HG02943 (cell line): ENCODE measurements around the gene CTAG1B.
"Not testable (repeated sequence)": the region's sequence is repeated elsewhere in the genome, so short reads cannot be mapped to it uniquely, and the experiment has no call there.

Experiments
- ATAC-seq: cut with Tn5 transposase; IDR thresholded peaks from one replicate; pipeline ENCODE4 v1.9.1; 2021; ENCODE audit warnings: mild to moderate bottlenecking, low read depth, moderate library complexity; ENCODE audit not compliant: unreplicated experiment

Gene CTAG1B

DNA sequence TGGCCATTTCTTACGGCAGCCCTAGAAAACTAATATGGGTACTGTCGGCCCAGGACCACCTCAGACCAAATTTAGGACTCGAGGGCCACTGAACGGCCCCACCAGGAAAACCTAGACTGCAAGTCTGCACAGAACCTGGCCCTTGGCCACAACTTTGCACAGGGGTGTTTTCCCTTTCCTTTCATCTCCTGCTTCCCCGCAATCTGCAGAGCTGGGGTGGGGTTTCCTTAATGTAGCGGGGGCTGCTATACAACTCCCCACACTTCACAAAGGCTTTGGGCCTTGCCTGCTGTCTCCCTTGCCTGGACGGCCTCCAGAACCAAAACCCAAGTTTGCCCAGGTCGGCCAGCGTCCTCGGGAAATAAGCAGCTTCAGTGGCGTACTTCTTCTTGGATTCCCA is 11.9 kb upstream of the CTAG1B start:
- ATAC-seq, result not testable (repeated sequence)

- ATAC-seq, result not testable (repeated sequence)
These were observed 9.9 kb upstream of the CTAG1B start for GRCh38 chrX:154628960-154629359.

DNA sequence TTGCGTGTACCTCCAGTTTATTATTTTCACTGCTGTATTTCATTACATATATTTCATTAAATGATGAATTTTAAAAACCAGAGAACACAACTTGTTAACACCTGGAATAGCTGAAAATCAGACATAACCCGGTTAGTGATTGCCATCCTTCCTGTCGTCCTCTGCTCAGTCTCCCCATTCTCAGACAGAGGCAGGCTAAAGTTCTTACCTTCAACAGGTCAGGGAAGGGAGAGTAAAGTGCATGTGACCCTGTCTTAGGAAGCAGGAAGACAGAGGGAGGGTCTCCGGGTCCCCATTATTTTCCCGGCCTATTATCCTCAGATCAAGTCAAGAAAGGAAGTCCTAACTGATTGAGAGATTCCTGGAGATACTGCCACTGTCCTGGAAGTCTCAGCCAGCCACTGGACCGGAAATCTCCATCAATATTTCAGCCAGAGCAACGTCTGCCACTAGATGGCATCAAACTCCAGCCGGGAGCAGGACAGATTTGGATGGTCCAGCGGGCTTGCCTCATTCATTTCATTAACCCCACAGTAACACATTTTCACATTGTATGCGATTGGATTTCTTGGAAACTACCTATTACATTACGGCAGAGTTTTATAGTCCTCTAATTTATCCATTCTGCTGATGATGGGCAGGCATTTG is 1.8 kb upstream of the CTAG1B start:
- ATAC-seq, result not testable (repeated sequence)

DNA sequence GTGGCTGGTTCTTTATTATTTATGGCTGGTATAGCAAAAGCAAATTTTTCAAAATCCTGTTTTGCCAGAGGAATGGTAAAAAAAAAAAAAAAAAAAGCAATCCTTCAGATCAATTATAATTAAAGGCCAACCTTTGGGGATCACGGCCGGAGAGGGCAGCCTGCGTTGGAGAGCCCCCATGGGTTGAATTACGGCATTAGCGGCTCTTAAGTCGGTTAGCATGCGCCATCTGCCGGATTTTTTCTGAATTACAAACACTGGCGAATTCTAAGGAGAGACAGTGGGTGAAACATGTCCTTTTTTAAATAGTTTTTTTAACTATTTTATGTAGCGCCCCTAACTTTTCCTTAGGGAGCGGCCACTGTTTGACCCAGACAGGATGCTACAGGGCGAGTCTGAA is 5.5 kb downstream of the CTAG1B start:
- not testable (repeated sequence) for ATAC-seq

DNA sequence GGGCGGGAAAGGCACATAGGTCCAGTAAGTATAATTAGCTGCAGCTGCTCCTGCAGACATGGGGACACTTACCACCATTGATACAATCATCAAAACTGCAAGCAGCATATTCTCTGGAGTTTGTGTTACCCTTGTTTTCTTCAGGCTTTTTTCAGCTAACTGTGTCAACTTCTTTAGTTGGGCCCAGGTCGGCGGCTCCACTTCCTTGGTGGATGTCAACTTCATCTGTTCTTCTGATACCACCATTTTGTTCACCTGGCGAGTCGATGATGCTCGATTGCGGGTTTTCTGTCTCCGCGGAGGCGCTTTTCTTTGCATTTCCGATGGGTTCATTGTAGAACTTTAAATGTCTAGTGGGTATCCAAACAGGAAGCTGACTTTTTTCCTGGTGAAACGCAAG is 7.9 kb downstream of the CTAG1B start:
- not testable (repeated sequence) for ATAC-seq

- ATAC-seq, result not testable (repeated sequence)
These were observed 10.3 kb downstream of the CTAG1B start for GRCh38 chrX:154608823-154609222.

GRCh38 chrX:154607976-154608375 is 11.1 kb downstream of the CTAG1B start:
- ATAC-seq, result not testable (repeated sequence)

GRCh38 chrX:154607370-154607769 is 11.7 kb downstream of the CTAG1B start:
- no peak for ATAC-seq

DNA sequence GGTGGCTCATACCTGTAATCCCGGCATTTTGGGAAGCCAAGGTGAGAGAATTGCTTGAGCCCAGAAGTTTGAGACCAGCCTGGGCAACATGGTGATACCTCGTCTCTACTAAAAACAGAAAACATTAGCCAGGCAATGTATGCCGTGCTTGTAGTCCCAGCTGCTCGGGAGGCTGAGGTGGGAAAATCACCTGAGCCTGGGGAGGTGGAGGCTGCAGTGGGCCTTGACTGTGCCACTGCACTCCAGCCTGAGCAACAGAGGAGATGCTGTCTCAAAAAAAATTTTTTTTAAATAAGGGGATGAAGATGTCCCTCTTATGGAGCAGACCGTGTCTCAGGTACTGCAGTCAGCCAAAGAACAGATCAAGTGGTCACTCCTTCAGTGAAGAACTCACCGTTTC is 13.5 kb downstream of the CTAG1B start:
- ATAC-seq, result no peak

- ATAC-seq, result no peak
These were observed 15.3 kb downstream of the CTAG1B start for GRCh38 chrX:154603438-154604430.

DNA sequence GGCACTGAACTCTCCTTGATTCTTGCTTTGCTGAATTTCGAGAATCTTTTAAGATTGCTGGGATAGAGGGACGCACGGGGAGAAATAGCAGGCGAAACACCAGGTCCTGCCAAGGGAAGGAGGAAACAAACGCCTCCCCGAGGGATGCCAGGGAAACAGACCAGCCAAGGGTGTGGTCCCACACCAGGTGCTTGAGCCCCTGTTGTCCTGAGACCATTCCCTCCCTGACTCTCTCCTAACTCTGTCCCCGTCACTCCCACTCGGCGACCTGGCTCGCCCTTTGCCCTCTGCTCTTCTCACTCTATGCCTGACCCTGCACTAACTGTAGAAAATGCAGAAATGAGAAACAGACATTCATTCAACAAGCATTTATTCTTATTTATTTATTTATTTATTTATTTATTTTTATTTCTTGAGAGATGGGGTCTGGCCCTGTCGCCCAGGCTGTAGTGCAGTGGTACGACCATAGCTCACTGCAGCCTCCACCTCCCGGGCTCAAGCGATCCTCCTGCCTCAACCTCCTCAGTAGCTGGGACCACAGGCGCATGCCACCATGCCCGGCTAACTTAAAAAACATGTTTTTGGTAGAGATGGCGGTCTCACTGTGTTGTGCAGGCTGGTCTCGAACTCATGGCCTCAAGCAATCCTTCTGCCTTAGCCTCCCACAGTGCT is 16.2 kb downstream of the CTAG1B start:
- no peak for ATAC-seq

- no peak for ATAC-seq
These were observed 16.9 kb downstream of the CTAG1B start for GRCh38 chrX:154602226-154602625.

DNA sequence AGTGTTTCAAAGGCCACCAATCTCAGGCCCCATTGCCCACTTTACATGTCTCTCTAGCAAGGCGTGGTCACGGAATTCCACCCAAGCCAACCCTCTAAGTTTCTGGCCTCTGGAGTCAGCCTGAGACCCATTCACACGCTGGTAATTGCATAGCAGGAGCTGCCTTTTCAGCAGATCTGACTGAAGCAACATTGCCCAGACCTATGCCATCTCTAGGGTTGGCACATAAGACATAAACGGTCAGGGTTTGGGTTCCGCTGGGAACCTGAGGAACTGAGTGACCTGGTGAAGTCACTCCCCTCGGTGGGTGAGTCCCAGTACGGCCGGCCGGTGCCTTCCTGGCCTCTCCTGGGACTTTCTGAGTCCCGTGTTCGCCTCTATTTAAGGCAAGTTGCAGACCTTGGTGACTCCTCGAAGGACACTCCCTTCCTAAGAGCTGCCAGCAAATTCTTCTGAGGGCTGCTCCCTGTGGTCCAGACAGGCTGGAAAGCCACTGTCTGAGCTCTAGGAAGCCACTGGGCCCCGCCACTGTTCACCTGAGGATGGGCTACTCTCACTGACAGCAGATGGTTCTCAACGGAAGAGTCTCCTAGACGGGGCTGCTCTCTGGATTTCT is 18.2 kb downstream of the CTAG1B start:
- no peak for ATAC-seq

DNA sequence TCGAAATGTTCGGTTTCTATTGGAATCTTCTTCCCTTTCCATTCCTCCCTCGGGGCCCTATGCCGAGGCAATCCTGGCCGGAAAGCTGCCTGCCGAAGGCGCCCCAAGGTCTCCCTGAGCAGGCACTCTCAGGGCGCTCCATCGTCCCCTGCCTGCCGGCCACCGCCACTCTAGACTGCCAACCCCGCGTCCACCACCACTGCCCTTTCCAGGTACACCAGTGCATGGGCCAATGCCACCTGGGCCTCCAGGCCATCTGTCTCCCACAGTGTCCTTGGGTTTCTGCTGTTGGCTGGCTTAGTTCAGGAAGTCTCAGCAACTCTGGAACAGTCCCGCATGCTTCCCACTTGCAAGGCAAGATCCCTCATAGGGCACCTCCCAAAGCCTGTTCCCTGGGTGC is 19.6 kb downstream of the CTAG1B start:
- no peak for ATAC-seq

DNA sequence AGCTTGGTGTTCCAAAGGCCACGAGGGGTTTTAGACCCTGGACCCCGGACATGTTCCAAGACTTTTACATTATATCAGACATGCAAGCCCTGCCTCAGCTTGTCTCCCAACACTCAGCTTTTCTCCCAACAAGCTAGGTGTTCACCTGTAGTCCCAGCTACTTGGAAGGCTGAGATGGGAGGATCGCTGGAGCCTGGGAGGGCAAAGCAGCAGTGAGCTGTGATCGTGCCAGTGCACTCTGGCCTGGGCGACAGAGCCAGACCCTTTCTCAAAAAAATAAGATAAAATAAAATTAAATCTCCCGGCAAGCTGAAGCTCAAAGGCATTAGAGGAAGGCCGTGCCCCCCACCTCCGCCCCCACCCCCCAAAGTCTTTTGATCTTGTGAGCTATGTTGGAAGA is 20.4 kb downstream of the CTAG1B start:
- no peak for ATAC-seq

DNA sequence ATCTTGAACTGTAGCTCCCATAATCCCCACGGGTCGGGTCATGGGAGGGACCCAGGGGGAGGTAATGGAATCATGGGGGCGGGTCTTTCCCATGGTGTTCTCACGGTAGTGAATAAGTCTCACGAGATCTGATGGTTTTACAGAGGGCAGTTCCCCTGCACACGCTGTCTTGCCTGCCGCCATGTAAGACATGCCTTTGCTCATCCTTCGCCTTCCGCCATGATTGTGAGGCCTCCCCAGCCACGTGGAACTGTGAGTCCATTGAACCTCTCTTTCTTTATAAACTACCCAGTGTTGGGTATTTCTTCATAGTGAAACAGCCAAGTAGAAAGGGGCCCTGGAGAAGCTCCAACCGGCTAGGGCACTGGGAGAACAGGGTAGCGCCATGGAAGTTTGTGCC is 21.9 kb downstream of the CTAG1B start:
- no peak for ATAC-seq

DNA sequence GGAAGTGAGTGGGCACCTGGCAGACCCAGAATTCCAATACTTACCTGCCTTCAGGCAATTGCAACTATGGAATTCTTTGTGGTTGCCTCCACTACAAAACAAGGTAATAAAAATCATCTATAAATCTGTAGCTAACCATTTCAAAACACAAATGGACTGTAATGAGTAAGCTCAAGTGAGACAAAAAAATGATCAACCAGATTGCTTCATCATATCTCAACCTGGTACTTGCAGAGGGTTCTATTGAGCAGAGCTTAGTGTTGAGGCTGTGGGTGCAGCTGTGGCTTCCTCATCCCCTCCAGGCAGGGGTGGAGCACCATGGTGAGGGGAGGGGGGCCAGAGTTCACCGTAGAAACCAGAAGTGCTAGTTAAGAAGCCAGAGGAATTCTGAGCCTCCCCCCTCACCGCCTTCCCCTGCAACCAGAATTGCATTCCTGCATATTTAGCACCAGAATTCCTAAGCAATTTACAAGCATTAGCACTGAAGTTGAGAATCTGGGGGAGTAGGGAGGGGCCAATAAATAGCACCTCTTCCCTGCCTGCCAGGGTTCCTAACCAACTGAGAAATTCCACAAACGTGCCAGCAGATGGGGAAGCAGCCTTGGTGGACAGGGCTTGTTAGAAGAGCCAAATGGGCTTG is 22.7 kb downstream of the CTAG1B start:
- no peak for ATAC-seq

DNA sequence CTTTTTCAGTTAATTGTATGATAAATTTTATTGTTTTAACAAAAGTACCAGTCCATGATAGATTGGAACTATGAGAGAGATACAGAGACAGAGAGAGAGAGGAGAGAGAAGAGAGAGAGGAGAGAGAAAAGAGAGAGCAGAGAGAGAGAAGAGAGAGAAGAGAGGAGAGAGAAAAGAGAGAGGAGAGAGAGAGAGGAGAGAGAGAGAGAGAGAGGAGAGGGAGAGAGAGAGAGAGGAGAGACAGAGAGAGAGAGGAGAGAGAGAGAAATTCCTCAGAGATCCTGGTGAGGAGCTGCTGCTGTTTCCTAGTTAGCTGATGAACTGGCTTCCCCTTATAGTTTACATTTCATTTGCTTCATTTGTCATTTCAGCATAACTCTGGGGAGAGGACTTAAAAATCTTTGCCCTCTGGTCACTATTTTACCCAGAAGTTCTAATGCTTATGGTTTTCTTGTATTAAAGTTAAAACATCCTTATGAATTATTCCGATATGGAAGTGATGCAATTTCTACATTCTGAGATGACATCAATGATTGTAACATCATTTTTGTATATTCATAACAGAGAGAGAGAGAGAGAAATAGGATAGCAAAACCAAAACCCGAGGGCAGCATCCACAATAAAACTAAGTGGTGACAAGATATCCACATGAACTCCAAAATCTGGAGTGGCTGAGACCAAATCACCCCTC is 23.4 kb downstream of the CTAG1B start:
- no peak for ATAC-seq

- no peak for ATAC-seq
These were observed 24.6 kb downstream of the CTAG1B start for GRCh38 chrX:154594491-154594890.

DNA sequence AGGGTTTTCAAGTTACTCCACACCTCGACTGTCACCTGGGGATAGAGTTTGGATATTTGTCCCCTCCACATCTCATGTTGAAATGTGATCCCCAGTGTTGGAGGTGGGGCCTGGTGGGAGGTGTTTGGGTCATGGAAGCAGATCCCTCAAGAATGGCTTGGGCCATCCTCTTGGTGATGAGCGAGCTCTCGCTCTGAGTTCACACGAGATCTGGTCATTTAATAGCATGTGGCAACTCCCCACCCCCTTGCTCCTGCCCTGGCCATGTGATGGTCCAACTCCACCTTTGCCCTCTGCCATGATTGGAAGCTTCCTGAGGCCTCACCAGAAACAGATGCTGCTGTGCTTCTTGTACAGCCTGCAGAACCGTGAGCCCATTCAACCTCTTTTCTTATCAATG is 25.9 kb downstream of the CTAG1B start:
- ATAC-seq, result no peak
